ENCODE measurements around the gene KRTAP3-3.

KRTAP3-3 gene

GRCh38 chr17:41016578-41017215 lies 22.7 kb upstream of the KRTAP3-3 start:
- no peaks in the 10 kb centered on the region for H4K20me1 ChIP-seq (ENCODE audit: control insufficient read depth, insufficient read depth, low read depth, low read length)
- no peak overlapping the region for H3K27ac ChIP-seq (ENCODE audit: low read depth, low read length)
- no peaks in the 10 kb centered on the region for H3K36me3 ChIP-seq (ENCODE audit: control insufficient read depth, low read length)
- TF ChIP-seq CTCF (IDR thresholded peaks at IDR 0.05; ENCODE audit: low read depth, low read length, poor library complexity, severe bottlenecking): no peak
- TF ChIP-seq EZH2phosphoT487 (IDR thresholded peaks at IDR 0.05; ENCODE audit: borderline replicate concordance, low read length): no peak
- no peak overlapping the region for H3K4me3 ChIP-seq (ENCODE audit: low read length)
- H3K4me1 ChIP-seq (ENCODE audit: control insufficient read depth, low read length): no peaks in the 10 kb centered on the region
- H3K4me2 ChIP-seq (ENCODE audit: low read length): no peak overlapping the region
- H3K9me3 ChIP-seq (ENCODE audit: control insufficient read depth, insufficient read depth, low read length): no peaks in the 10 kb centered on the region
- no peaks in the 10 kb centered on the region for H3F3A ChIP-seq (ENCODE audit: control insufficient read depth, insufficient read depth)
- no peaks in the 10 kb centered on the region for H3K79me2 ChIP-seq (ENCODE audit: control insufficient read depth, low read length)
- H3K9me2 ChIP-seq (replicated peaks; ENCODE audit: control insufficient read depth, low read length): no peaks in the 10 kb centered on the region
- H3K27me3 ChIP-seq (ENCODE audit: control insufficient read depth, low read length): no peaks in the 10 kb centered on the region

GRCh38 chr17:41015454-41015853 lies 21.5 kb upstream of the KRTAP3-3 start:
- Histone ChIP-seq H3K4me1 (ENCODE audit: control insufficient read depth, low read length) (no peaks in the 10 kb centered on the region), H3K9me2 (replicated peaks; ENCODE audit: control insufficient read depth, low read length) (no peaks in the 10 kb centered on the region), H3K36me3 (ENCODE audit: control insufficient read depth, low read length) (no peaks in the 10 kb centered on the region), H3K9me3 (ENCODE audit: control insufficient read depth, insufficient read depth, low read length) (no peaks in the 10 kb centered on the region), H3K27ac (ENCODE audit: low read depth, low read length) (no peak overlapping the region), H4K20me1 (ENCODE audit: control insufficient read depth, insufficient read depth, low read depth, low read length) (no peaks in the 10 kb centered on the region), H3K4me2 (ENCODE audit: low read length) (no peak overlapping the region), H3F3A (ENCODE audit: control insufficient read depth, insufficient read depth) (no peaks in the 10 kb centered on the region), H3K79me2 (ENCODE audit: control insufficient read depth, low read length) (no peaks in the 10 kb centered on the region), H3K4me3 (ENCODE audit: low read length) (no peak overlapping the region), H3K27me3 (ENCODE audit: control insufficient read depth, low read length) (no peaks in the 10 kb centered on the region)
- TF ChIP-seq CTCF (IDR thresholded peaks at IDR 0.05; ENCODE audit: low read depth, low read length, poor library complexity, severe bottlenecking) (no peak), EZH2phosphoT487 (IDR thresholded peaks at IDR 0.05; ENCODE audit: borderline replicate concordance, low read length) (no peak)

GRCh38 chr17:41013606-41014005 lies 19.6 kb upstream of the KRTAP3-3 start:
- Histone ChIP-seq H3K27ac (ENCODE audit: low read depth, low read length) (no peak overlapping the region), H3K36me3 (ENCODE audit: control insufficient read depth, low read length) (no peaks in the 10 kb centered on the region), H3K9me2 (replicated peaks; ENCODE audit: control insufficient read depth, low read length) (no peaks in the 10 kb centered on the region), H3K27me3 (ENCODE audit: control insufficient read depth, low read length) (no peaks in the 10 kb centered on the region), H3K9me3 (ENCODE audit: control insufficient read depth, insufficient read depth, low read length) (no peaks in the 10 kb centered on the region), H3K4me1 (ENCODE audit: control insufficient read depth, low read length) (no peaks in the 10 kb centered on the region), H4K20me1 (ENCODE audit: control insufficient read depth, insufficient read depth, low read depth, low read length) (no peaks in the 10 kb centered on the region), H3K4me3 (ENCODE audit: low read length) (no peak overlapping the region), H3K4me2 (ENCODE audit: low read length) (no peak overlapping the region), H3F3A (ENCODE audit: control insufficient read depth, insufficient read depth) (no peaks in the 10 kb centered on the region), H3K79me2 (ENCODE audit: control insufficient read depth, low read length) (no peaks in the 10 kb centered on the region)
- TF ChIP-seq EZH2phosphoT487 (IDR thresholded peaks at IDR 0.05; ENCODE audit: borderline replicate concordance, low read length) (no peak), CTCF (IDR thresholded peaks at IDR 0.05; ENCODE audit: low read depth, low read length, poor library complexity, severe bottlenecking) (no peak)

Measured in DOHH2 (cell line).